HG03342 (cell line): ENCODE data around the gene CRYBB2.
"Not testable (repeated sequence)": the region's sequence is repeated elsewhere in the genome, so short reads cannot be mapped to it uniquely, and the experiment has no call there.

Source experiments
- ATAC-seq: cut with Tn5 transposase; IDR thresholded peaks from one replicate; pipeline ENCODE4 v1.9.1; 2021; ENCODE audit warnings: mild to moderate bottlenecking, moderate library complexity; ENCODE audit not compliant: unreplicated experiment

The CRYBB2 gene

GRCh38 chr22:25219211-25219689 is at the start of gene CRYBB2:
Gene CRYBB2, plus strand, starts transcription at chr22:25219639. Its CDS starts 1,791 bp downstream, at chr22:25221430.
- no peak for ATAC-seq

GRCh38 chr22:25170426-25170980 is 48.9 kb upstream of the CRYBB2 start:
- no peak for ATAC-seq

GRCh38 chr22:25172153-25172552 is 47.3 kb upstream of the CRYBB2 start:
- no peak for ATAC-seq

- ATAC-seq = no peak
Observed at GRCh38 chr22:25174156-25174887, 45.1 kb upstream of the CRYBB2 start.

GRCh38 chr22:25174888-25175411 is 44.5 kb upstream of the CRYBB2 start:
- no peak for ATAC-seq

- no peak for ATAC-seq
Observed at GRCh38 chr22:25176175-25176574, 43.3 kb upstream of the CRYBB2 start.

GRCh38 chr22:25176799-25177198 is 42.6 kb upstream of the CRYBB2 start:
- no peak for ATAC-seq

- ATAC-seq = no peak
Observed at GRCh38 chr22:25177226-25177625, 42.2 kb upstream of the CRYBB2 start.

GRCh38 chr22:25177895-25178294 is 41.5 kb upstream of the CRYBB2 start:
- ATAC-seq = no peak

- ATAC-seq = not testable (repeated sequence)
Observed at GRCh38 chr22:25178348-25178747, 41.1 kb upstream of the CRYBB2 start.

- not testable (repeated sequence) for ATAC-seq
Observed at GRCh38 chr22:25178869-25179631, 40.4 kb upstream of the CRYBB2 start.

- ATAC-seq = no peak
Observed at GRCh38 chr22:25182131-25183110, 37.0 kb upstream of the CRYBB2 start.

- no peak for ATAC-seq
Observed at GRCh38 chr22:25183949-25184619, 35.4 kb upstream of the CRYBB2 start.

- ATAC-seq = no peak
Observed at GRCh38 chr22:25186140-25186539, 33.3 kb upstream of the CRYBB2 start.

GRCh38 chr22:25187469-25187868 is 32.0 kb upstream of the CRYBB2 start:
- ATAC-seq = no peak

GRCh38 chr22:25192406-25192805 is 27.0 kb upstream of the CRYBB2 start:
- no peak for ATAC-seq

- ATAC-seq = no peak
Observed at GRCh38 chr22:25193130-25193529, 26.3 kb upstream of the CRYBB2 start.

GRCh38 chr22:25193548-25193947 is 25.9 kb upstream of the CRYBB2 start:
- ATAC-seq = no peak

GRCh38 chr22:25196326-25196725 is 23.1 kb upstream of the CRYBB2 start:
- ATAC-seq = no peak

GRCh38 chr22:25197340-25197739 is 22.1 kb upstream of the CRYBB2 start:
- no peak for ATAC-seq
